H1 (cell line): ENCODE measurements around the gene DEFB128. TPM values are rescaled to one million over a fixed set of nuclear protein-coding genes. Genes with fewer than 3 reads are reported as not detected.

Source experiments
- CTCF ChIA-PET: fragments of 300-600 bp; sonication (Branson Sonifier 250); formaldehyde crosslinking; loops from one replicate; lab custom pipeline; 2021; ENCODE audit not compliant: partially characterized antibody; lab: Charles Lee
- POLR2A ChIA-PET: fragments of 300-600 bp; sonication (Branson Sonifier 250); formaldehyde crosslinking; loops from one replicate; lab custom pipeline; 2021; ENCODE audit warnings: inconsistent platforms; ENCODE audit not compliant: partially characterized antibody; lab: Charles Lee
- DNase-seq, 2 experiments: peaks; one replicate each; pipeline versions ENCODE4 v3.0.0 to v3.0.0-alpha.2; 2010 to 2022; ENCODE audit warnings: low spot score in 2 of 2, low read depth in 1 of 2, mixed read lengths in 1 of 2
- FAIRE-seq: peaks from 2 replicates; lab custom pipeline; 2011; peaks lifted over from hg19 to GRCh38; lab: Jason Lieb, UNC
- H2AFZ ChIP-seq: 2 replicates; pipeline ENCODE4 v1.8.1; 2012; ENCODE audit warnings: low read length, inconsistent platforms
- H2AK5ac ChIP-seq: 2 replicates; pipeline ENCODE4 v1.6.1; 2013; ENCODE audit warnings: low read depth, low read length
- H2BK120ac ChIP-seq: replicated peaks from 2 replicates; pipeline ENCODE3; 2013; ENCODE audit warnings: low read depth, low read length, inconsistent platforms
- H2BK12ac ChIP-seq: 2 replicates; pipeline ENCODE4 v1.6.1; 2013; ENCODE audit warnings: low read depth, low read length
- H2BK15ac ChIP-seq: 2 replicates; pipeline ENCODE4 v1.6.1; 2013; ENCODE audit warnings: low read length
- H2BK20ac ChIP-seq: 2 replicates; pipeline ENCODE4 v1.6.1; 2013; ENCODE audit warnings: low read length
- H2BK5ac ChIP-seq: 2 replicates; pipeline ENCODE4 v1.6.1; 2013; ENCODE audit warnings: low read depth, low read length
- H3K14ac ChIP-seq: 2 replicates; pipeline ENCODE4 v1.6.1; 2013; ENCODE audit warnings: inconsistent platforms; ENCODE audit not compliant: insufficient read length
- H3K18ac ChIP-seq: 2 replicates; pipeline ENCODE4 v1.6.1; 2013; ENCODE audit warnings: low read length; ENCODE audit errors: extremely low read depth
- H3K23ac ChIP-seq: 2 replicates; pipeline ENCODE4 v1.6.1; 2013; ENCODE audit warnings: inconsistent platforms; ENCODE audit not compliant: insufficient read length
- H3K23me2 ChIP-seq: 2 replicates; pipeline ENCODE4 v1.6.1; 2013; ENCODE audit warnings: low read depth, low read length
- H3K27ac ChIP-seq: 2 replicates; pipeline ENCODE4 v1.6.1; 2011; ENCODE audit warnings: low read depth, low read length, inconsistent platforms
- H3K27me3 ChIP-seq, 4 experiments: replicated peaks in 1 of 4; 1 replicate in 1 of 4; 2 replicates in 3 of 4; pipeline versions ENCODE4 v1.6.1 to v1.8.1; 2011 to 2013; ENCODE audit warnings: low read length in 3 of 4, mild to moderate bottlenecking in 3 of 4, inconsistent platforms in 2 of 4, mixed read lengths in 2 of 4, moderate library complexity in 1 of 4; ENCODE audit not compliant: control insufficient read depth in 3 of 4, insufficient read depth in 3 of 4; ENCODE audit errors: extremely low read depth in 1 of 4
- H3K36me3 ChIP-seq, 4 experiments: 2 replicates each; pipeline versions ENCODE4 v1.6.1 to v1.8.1; 2011 to 2013; ENCODE audit warnings: mild to moderate bottlenecking in 4 of 4, low read length in 3 of 4, moderate library complexity in 2 of 4, control low read depth in 1 of 4, inconsistent platforms in 1 of 4; ENCODE audit not compliant: insufficient read depth in 4 of 4, control insufficient read depth in 2 of 4
- H3K4ac ChIP-seq: replicated peaks from 2 replicates; pipeline ENCODE3; 2013; ENCODE audit warnings: low read length, low read depth, mixed read lengths, inconsistent platforms; ENCODE audit not compliant: insufficient read length
- H3K4me1 ChIP-seq, 4 experiments: replicated peaks in 1 of 4; 1 replicate in 1 of 4; 2 replicates in 3 of 4; pipeline versions ENCODE4 v1.6.1 to v1.8.1; 2011 to 2013; ENCODE audit warnings: low read length in 3 of 4, inconsistent platforms in 2 of 4, mixed read lengths in 1 of 4; ENCODE audit not compliant: insufficient read depth in 4 of 4, control insufficient read depth in 3 of 4
- H3K4me2 ChIP-seq, 2 experiments: 2 replicates each; pipeline versions ENCODE4 v1.6.1 to v1.8.1; 2011 to 2013; ENCODE audit warnings: low read depth in 2 of 2, low read length in 2 of 2, control low read depth in 1 of 2, inconsistent platforms in 1 of 2, mild to moderate bottlenecking in 1 of 2; ENCODE audit not compliant: insufficient read depth in 1 of 2
- H3K4me3 ChIP-seq, 4 experiments: fragments of 200-600, 300-600 bp in 1 of 4; sonication (generic), shearing (Covaris generic), sonication (Bioruptor Twin) in 1 of 4; 2 replicates each; pipeline versions ENCODE4 v1.5.1 to v1.8.1; 2011 to 2016; ENCODE audit warnings: low read length in 4 of 4, low read depth in 3 of 4, control low read depth in 2 of 4, inconsistent platforms in 2 of 4, mild to moderate bottlenecking in 2 of 4, mixed read lengths in 1 of 4, moderate library complexity in 1 of 4; ENCODE audit not compliant: insufficient read depth in 2 of 4; ENCODE audit errors: extremely low read depth in 1 of 4
- H3K56ac ChIP-seq: replicated peaks from 2 replicates; pipeline ENCODE3; 2013; ENCODE audit warnings: low read depth, mild to moderate bottlenecking, mixed read lengths, low read length, inconsistent platforms; ENCODE audit not compliant: insufficient read length
- H3K79me1 ChIP-seq: 2 replicates; pipeline ENCODE4 v1.6.1; 2013; ENCODE audit warnings: low read depth, low read length, control low read depth
- H3K79me2 ChIP-seq, 2 experiments: 2 replicates each; pipeline versions ENCODE4 v1.6.1 to v1.8.1; 2012 to 2013; ENCODE audit warnings: low read length in 2 of 2, mild to moderate bottlenecking in 2 of 2, inconsistent platforms in 1 of 2; ENCODE audit not compliant: insufficient read depth in 2 of 2, control insufficient read depth in 1 of 2
- H3K9ac ChIP-seq, 4 experiments: replicated peaks in 1 of 4; 1 replicate in 1 of 4; 2 replicates in 3 of 4; pipeline versions ENCODE4 v1.6.1 to v1.8.1; 2011 to 2013; ENCODE audit warnings: low read depth in 3 of 4, low read length in 3 of 4, control low read depth in 2 of 4, mild to moderate bottlenecking in 2 of 4, moderate library complexity in 2 of 4, inconsistent platforms in 1 of 4; ENCODE audit errors: extremely low read depth in 1 of 4
- H3K9me3 ChIP-seq, 2 experiments: 2 replicates each; pipeline versions ENCODE4 v1.6.1 to v1.8.1; 2012 to 2013; ENCODE audit warnings: mild to moderate bottlenecking in 2 of 2, moderate library complexity in 2 of 2, control low read depth in 1 of 2, inconsistent platforms in 1 of 2, low read depth in 1 of 2, low read length in 1 of 2, mixed read lengths in 1 of 2; ENCODE audit not compliant: insufficient read depth in 2 of 2
- H4K20me1 ChIP-seq, 2 experiments: replicated peaks in 1 of 2; 2 replicates each; pipeline versions ENCODE3 to v1.8.1; 2011 to 2013; ENCODE audit warnings: inconsistent platforms in 2 of 2, low read length in 2 of 2, mild to moderate bottlenecking in 1 of 2; ENCODE audit not compliant: insufficient read depth in 2 of 2, control insufficient read depth in 1 of 2
- H4K5ac ChIP-seq: 2 replicates; pipeline ENCODE4 v1.6.1; 2013; ENCODE audit warnings: low read length, low read depth, mixed read lengths, inconsistent platforms; ENCODE audit not compliant: insufficient read length
- H4K8ac ChIP-seq: 2 replicates; pipeline ENCODE4 v1.8.0; 2013; ENCODE audit warnings: mild to moderate bottlenecking, moderate library complexity, low read length, inconsistent platforms; ENCODE audit not compliant: insufficient read depth; ENCODE audit errors: extremely low read depth
- H4K91ac ChIP-seq: replicated peaks from 2 replicates; pipeline ENCODE3; 2013; ENCODE audit warnings: low read length, mixed read lengths, inconsistent platforms; ENCODE audit not compliant: insufficient read length
- ATF2 ChIP-seq: IDR thresholded peaks from 2 replicates; pipeline ENCODE4 v1.6.1; 2012; ENCODE audit warnings: low read length, inconsistent platforms
- BCL11A ChIP-seq, 2 experiments: IDR thresholded peaks; one replicate each; pipeline ENCODE4 v1.6.1; 2011; ENCODE audit warnings: low read depth in 2 of 2, low read length in 2 of 2, mild to moderate bottlenecking in 2 of 2
- CHD1 ChIP-seq: IDR thresholded peaks from 2 replicates; pipeline ENCODE4 v1.6.1; 2012; ENCODE audit warnings: low read depth, low read length, improper control_type of control experiment
- TAF1 ChIP-seq: IDR thresholded peaks from 2 replicates; pipeline ENCODE4 v1.6.1; 2011; ENCODE audit warnings: mild to moderate bottlenecking, low read depth, low read length
- WGBS, 2 experiments: shearing (Covaris generic) in 1 of 2; methylation state at CpG; one replicate each; pipeline versions ENCODE4 v1.1.6 to v1.1.7; 2013 to 2015; ENCODE audit warnings: low lambda C conversion rate in 2 of 2, mixed read lengths in 2 of 2, inconsistent platforms in 1 of 2, low coverage in 1 of 2, missing lambda C conversion rate in 1 of 2; ENCODE audit not compliant: insufficient replicate concordance in 2 of 2, insufficient coverage in 1 of 2, insufficient read length in 1 of 2; ENCODE audit errors: extremely low coverage in 1 of 2, missing lambda C conversion rate in 1 of 2; 5-methylcytosine and 5-hydroxymethylcytosine counted together
- polyA plus RNA-seq, 7 experiments: library from polyadenylated mRNA; depleted of rRNA in 3 of 7; stranded (reverse) in 5 of 7; unstranded in 2 of 7; fragments of >200 nt in 5 of 7; fragments of 200-250 nt in 2 of 7; gene quantifications; 1 replicate in 5 of 7; 2 replicates in 1 of 7; 4 replicates in 1 of 7; pipeline versions ENCODE4 v1.2.1 to v1.2.3, GENCODE V29; 2011 to 2013; ENCODE audit warnings: missing spikeins in 2 of 7, mixed read lengths in 2 of 7
- total RNA-seq: library from RNA; stranded (reverse); fragmentation: NEBNext Ultra II Directional; extraction: Animal tissue kit (Norgen Biotek cat#: 25700); gene quantifications from 2 replicates; pipeline ENCODE4 v1.2.1, GENCODE V29; 2021

Gene DEFB128
- total and polyA plus RNA-seq, 2 of the 8 experiments (the other 6 are each of a cell fraction or from before 2014, with no cell fraction given), result not detected

GRCh38 chr20:221258-221830, 31.8 kb upstream of the DEFB128 start:
- 0 out of 4 replicates have a peak, but pooled peaks cover 0 to 3% of the 10 kb centered on the region in 2 experiments for H3K9me3 ChIP-seq
- no peaks in the 10 kb centered on the region; a peak in 1 of 7 replicates for H3K27me3 ChIP-seq
- no CpG with 5 or more reads among the region's 1 CpG for WGBS, 2 experiments
- ChIA-PET POLR2A (no interaction called here), CTCF (no interaction called here)
- no peak overlapping the region for H2BK12ac ChIP-seq
- H4K5ac ChIP-seq, result no peak overlapping the region
- H3K18ac ChIP-seq, result no peak overlapping the region
- no peak overlapping the region for H4K91ac ChIP-seq
- DNase-seq, result no peak
- H3K79me1 ChIP-seq, result no peaks in the 10 kb centered on the region
- H2BK5ac ChIP-seq, result no peak overlapping the region
- H2BK120ac ChIP-seq, result no peak overlapping the region
- no peak overlapping the region for H3K56ac ChIP-seq
- H3K23ac ChIP-seq, result no peak overlapping the region
- H3K36me3 ChIP-seq, result no peaks in the 10 kb centered on the region
- H2AFZ ChIP-seq, result no peak overlapping the region
- H3K23me2 ChIP-seq, result peaks cover 2% of the 10 kb centered on the region; the same call in 1 of the 2 replicates
- no peak overlapping the region for H3K4ac ChIP-seq
- no peak overlapping the region for H4K8ac ChIP-seq
- no peak overlapping the region for H3K4me3 ChIP-seq
- FAIRE-seq, result no peak
- TF ChIP-seq CHD1, result no peak
- no peak for TF ChIP-seq TAF1
- no peak for TF ChIP-seq ATF2
- TF ChIP-seq BCL11A (IDR thresholded peaks at IDR 0.05; ENCODE audit: low read depth in 2 of 2, low read length in 2 of 2), result no peak
- H2BK20ac ChIP-seq, result no peak overlapping the region
- no peak overlapping the region for H3K9ac ChIP-seq
- no peak overlapping the region for H3K4me2 ChIP-seq
- H2BK15ac ChIP-seq, result no peak overlapping the region
- no peak overlapping the region for H2AK5ac ChIP-seq
- no peaks in the 10 kb centered on the region for H3K4me1 ChIP-seq
- H4K20me1 ChIP-seq, result no peaks in the 10 kb centered on the region
- no peaks in the 10 kb centered on the region for H3K79me2 ChIP-seq
- no peak overlapping the region for H3K27ac ChIP-seq
- no peak overlapping the region for H3K14ac ChIP-seq
